ENCODE measurements around the gene MUC6. TPM values are rescaled to one million over a fixed set of nuclear protein-coding genes. Genes with fewer than 3 reads are reported as not detected.

The MUC6 gene
- total RNA-seq, 1 experiment from 2014 or later = not detected

GRCh38 chr11:1077033-1077416 lies 40.5 kb upstream of the MUC6 start:
- no peak overlapping the region for H2BK15ac ChIP-seq (ENCODE audit: low read depth, low read length)
- H2AFZ ChIP-seq (ENCODE audit: low read length) = no peak overlapping the region
- no peaks in the 10 kb centered on the region for H3K79me1 ChIP-seq (ENCODE audit: insufficient read depth, low read depth, low read length, poor library complexity, severe bottlenecking)
- no peaks in the 10 kb centered on the region for H3K9me3 Mint-ChIP-seq
- H2AK5ac ChIP-seq (ENCODE audit: insufficient read length, low read length) = no peak overlapping the region
- DNase-seq = no peak
- H3K27ac Mint-ChIP-seq = no peak overlapping the region
- no peak overlapping the region for H4K8ac ChIP-seq (replicated peaks; ENCODE audit: insufficient read length, low read depth, low read length)
- no peaks in the 10 kb centered on the region for H3K27me3 Mint-ChIP-seq (ENCODE audit: low read depth)
- no peak overlapping the region for H3K4me3 Mint-ChIP-seq
- H3K9me3 ChIP-seq (ENCODE audit: control insufficient read depth, low read depth, low read length) = no peaks in the 10 kb centered on the region
- no peaks in the 10 kb centered on the region for H4K20me1 ChIP-seq (ENCODE audit: control insufficient read depth, insufficient read depth, insufficient read length)
- H3K18ac ChIP-seq (ENCODE audit: insufficient read length, low read depth, low read length) = no peak overlapping the region
- H3K23me2 ChIP-seq (ENCODE audit: insufficient read length, low read depth, low read length, poor library complexity, severe bottlenecking) = no peaks in the 10 kb centered on the region
- no peak overlapping the region for H3K4ac ChIP-seq (ENCODE audit: low read depth, low read length)
- no peak overlapping the region for H3K27ac ChIP-seq (ENCODE audit: insufficient read length, low read depth, low read length)
- no peak overlapping the region for H3T11ph ChIP-seq (ENCODE audit: low read length)
- no peak overlapping the region for H4K5ac ChIP-seq (ENCODE audit: insufficient read length, low read depth, low read length)
- H3K56ac ChIP-seq (ENCODE audit: insufficient read length, low read depth, low read length) = no peak overlapping the region
- H3K79me2 ChIP-seq (ENCODE audit: insufficient read depth, low read length) = no peaks in the 10 kb centered on the region
- H2BK12ac ChIP-seq (ENCODE audit: insufficient read length, low read depth, low read length) = no peak overlapping the region
- no peak overlapping the region for H2BK20ac ChIP-seq (ENCODE audit: low read depth, low read length, poor library complexity, severe bottlenecking)
- peaks cover 3 to 5% of the 10 kb centered on the region in 2 experiments; a peak in 3 of 4 replicates for H3K4me1 Mint-ChIP-seq
- H3K36me3 Mint-ChIP-seq (ENCODE audit: insufficient read depth in 1 of 3, low read depth in 3 of 3) = no peaks in the 10 kb centered on the region
- no peak overlapping the region for H2BK5ac ChIP-seq (ENCODE audit: insufficient read length, low read length)
- TF ChIP-seq, protein P1, sequence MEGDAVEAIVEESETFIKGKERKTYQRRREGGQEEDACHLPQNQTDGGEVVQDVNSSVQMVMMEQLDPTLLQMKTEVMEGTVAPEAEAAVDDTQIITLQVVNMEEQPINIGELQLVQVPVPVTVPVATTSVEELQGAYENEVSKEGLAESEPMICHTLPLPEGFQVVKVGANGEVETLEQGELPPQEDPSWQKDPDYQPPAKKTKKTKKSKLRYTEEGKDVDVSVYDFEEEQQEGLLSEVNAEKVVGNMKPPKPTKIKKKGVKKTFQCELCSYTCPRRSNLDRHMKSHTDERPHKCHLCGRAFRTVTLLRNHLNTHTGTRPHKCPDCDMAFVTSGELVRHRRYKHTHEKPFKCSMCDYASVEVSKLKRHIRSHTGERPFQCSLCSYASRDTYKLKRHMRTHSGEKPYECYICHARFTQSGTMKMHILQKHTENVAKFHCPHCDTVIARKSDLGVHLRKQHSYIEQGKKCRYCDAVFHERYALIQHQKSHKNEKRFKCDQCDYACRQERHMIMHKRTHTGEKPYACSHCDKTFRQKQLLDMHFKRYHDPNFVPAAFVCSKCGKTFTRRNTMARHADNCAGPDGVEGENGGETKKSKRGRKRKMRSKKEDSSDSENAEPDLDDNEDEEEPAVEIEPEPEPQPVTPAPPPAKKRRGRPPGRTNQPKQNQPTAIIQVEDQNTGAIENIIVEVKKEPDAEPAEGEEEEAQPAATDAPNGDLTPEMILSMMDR (conservative IDR thresholded peaks at IDR 0.05) = no peak
- H3K27me3 ChIP-seq (ENCODE audit: insufficient read depth, low read length) = no peaks in the 10 kb centered on the region
- no peak overlapping the region for H3K4me2 ChIP-seq (ENCODE audit: insufficient read depth, insufficient read length, low read length)
- H4K91ac ChIP-seq (ENCODE audit: insufficient read length, low read depth, low read length) = no peak overlapping the region
- H3K9ac ChIP-seq (ENCODE audit: extremely low read depth, insufficient read length, low read length) = no peak overlapping the region
- H3K14ac ChIP-seq (ENCODE audit: insufficient read depth, low read length) = no peak overlapping the region
- H3K4me1 ChIP-seq (ENCODE audit: insufficient read depth, low read length) = no peaks in the 10 kb centered on the region
- WGBS (ENCODE audit: extremely low coverage, insufficient read length, low lambda C conversion rate) = no CpG with 5 or more reads among the region's 11 CpGs
- no peak overlapping the region for H3K23ac ChIP-seq (ENCODE audit: insufficient read length, low read depth, low read length)
- no peak overlapping the region for H2BK120ac ChIP-seq (ENCODE audit: low read depth, low read length, poor library complexity, severe bottlenecking)

All from H9 (cell line).